GM19372 (cell line): ENCODE measurements around the gene FAM217B.
"Not testable (repeated sequence)": the region's sequence is repeated elsewhere in the genome, so short reads cannot be mapped to it uniquely, and the experiment has no call there.

Source experiments
- ATAC-seq: cut with Tn5 transposase; IDR thresholded peaks from one replicate; pipeline ENCODE4 v1.9.1; 2021; ENCODE audit warnings: mild to moderate bottlenecking, low read depth, moderate library complexity; ENCODE audit not compliant: unreplicated experiment

The FAM217B gene

DNA sequence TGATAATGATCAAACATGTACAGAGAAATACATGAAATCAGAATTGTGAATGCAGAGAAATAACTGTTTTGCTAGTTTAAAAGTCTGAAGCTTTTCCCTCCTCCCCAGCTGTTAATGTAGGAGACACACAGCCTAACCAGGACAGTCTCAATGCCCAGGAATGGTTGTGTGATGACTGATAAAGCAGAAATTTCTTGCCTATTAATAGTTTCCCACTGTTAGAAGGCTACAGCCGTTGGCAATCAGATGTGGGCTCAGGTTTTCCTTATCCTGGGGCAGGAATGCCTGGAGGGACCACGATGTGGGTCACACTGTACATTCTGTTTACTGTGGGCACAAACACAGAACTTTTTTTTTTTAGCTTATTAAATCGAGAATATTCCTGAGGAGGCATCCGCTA, 2.0 kb upstream of the FAM217B start:
- ATAC-seq = no peak

GRCh38 chr20:59938696-59939051, 1.5 kb upstream of the FAM217B start:
- no peak for ATAC-seq

- ATAC-seq = no peak
These were observed 924 bp upstream of the FAM217B start for GRCh38 chr20:59939052-59939878.

- peak; percentile 27 for ATAC-seq
These were observed 385 bp upstream of the FAM217B start for GRCh38 chr20:59939879-59940128.

DNA sequence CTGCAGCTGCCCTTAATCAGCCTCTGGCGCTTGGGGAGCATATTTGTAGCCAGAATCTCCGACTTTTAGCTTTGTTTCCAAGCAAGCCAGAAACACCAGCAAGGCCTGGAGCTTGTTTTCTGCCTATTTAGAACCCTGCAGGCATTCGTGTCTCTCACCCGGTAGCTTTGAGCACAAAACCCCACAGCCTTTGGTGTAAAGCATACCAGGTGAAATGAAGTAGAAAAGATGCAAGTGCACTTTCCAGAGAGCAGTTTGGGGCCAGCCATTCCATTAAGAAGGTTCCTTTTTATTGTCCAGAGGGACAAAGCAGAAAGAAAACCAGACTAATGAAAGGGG, 736 bp downstream of the FAM217B start:
- peak; percentile 5 for ATAC-seq

- no peak for ATAC-seq
These were observed 2.1 kb downstream of the FAM217B start for GRCh38 chr20:59942245-59942644.

DNA sequence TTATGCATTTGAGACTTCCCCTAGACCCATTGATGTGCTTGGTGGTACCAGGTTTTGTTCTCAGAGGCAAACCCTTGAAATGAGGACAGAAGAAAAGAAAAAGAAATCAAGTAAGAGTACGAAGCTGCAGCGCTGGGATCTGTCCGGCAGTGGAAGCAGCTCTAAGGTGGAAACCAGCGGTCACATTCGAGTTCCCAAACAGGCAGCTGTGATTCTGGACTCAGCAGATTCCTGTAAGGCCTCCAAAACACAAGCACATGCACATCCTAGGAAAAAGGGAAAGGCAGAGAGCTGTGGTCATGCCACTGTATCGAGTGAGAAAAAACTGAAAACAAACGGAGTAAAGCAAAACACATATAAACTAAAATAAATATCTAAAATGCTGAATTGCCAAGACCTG, 4.5 kb downstream of the FAM217B start:
- ATAC-seq = no peak

GRCh38 chr20:59945175-59945574, 5.0 kb downstream of the FAM217B start:
- ATAC-seq = no peak

GRCh38 chr20:59945731-59946130, 5.5 kb downstream of the FAM217B start:
- no peak for ATAC-seq

GRCh38 chr20:59947376-59947775, 7.2 kb downstream of the FAM217B start:
- no peak for ATAC-seq

- ATAC-seq = no peak
These were observed 8.0 kb downstream of the FAM217B start for GRCh38 chr20:59948212-59948611.

- ATAC-seq = no peak
These were observed 8.9 kb downstream of the FAM217B start for GRCh38 chr20:59948828-59949720.

DNA sequence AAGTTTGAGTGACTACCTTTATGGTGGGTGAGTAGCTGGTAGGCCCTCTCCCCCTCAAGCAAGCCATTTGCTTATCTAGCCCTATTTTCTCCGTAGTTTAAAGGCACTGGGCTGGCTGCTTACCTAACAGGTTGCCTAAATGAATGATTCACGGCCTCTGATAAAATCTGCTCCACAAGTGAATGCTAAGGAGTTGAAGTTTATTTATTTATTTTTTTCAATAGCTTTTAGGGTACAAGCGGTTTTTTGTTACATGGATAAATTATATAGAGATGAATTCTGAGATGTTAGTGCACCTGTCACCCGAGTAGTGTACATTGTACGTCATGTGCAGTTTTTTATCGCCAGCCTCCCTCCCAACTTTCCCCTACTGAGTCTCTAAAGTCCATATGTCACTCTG, 9.7 kb downstream of the FAM217B start:
- ATAC-seq = no peak

- ATAC-seq = no peak
These were observed 14.5 kb downstream of the FAM217B start for GRCh38 chr20:59954718-59955117.

DNA sequence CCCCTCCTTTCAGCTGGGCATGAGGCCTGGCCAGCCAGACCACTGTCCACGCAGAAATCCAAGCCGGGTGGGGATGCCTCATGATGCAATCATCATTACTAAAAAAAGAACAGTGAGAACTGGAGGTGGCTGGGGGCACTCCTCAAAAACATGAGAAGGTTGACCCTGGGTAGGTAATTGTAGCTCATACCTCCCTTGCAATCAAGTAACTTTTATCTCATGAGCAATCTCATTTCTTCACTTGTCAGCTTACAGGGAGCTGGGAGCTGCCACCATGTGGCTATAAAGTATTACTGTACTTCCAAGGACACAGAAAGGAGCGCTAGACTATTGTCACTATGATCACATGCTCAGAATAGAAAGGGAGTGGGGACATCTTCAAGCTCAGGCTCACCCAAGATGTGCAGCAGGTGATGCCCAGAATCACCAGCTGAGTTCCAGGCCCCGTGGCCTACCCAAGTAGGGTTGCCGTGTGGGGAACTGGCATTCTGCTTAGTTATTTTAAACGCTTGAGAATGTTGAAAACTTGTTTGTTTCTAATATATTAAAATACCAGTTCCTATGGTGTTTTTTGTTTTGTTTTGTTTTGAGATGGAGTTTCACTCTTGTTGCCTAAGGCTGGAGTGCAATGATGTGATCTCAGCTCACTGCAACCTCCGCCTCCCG, 15.1 kb downstream of the FAM217B start:
- no peak for ATAC-seq

- not testable (repeated sequence) for ATAC-seq
These were observed 17.4 kb downstream of the FAM217B start for GRCh38 chr20:59957568-59957967.

DNA sequence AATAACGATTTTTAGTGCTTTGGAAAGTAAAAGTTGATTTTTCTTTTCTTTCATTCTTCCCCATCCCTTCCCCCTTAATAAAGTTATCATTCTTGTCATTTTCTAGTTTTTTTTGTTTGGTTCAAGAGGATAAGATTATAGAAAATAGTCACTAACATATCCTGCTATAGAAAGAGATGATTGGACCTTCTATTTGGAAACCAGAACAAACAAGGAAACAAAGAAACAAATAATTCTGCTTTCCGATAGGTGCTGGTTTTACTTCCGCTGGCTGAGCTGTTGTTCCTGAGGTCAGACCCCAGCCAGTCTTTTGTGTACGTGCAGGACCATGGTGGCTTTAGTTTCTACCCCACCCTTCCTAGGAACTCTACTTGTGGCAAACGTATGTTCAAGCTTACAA, 17.9 kb downstream of the FAM217B start, which contains the start of gene CDH26:
Gene CDH26 (plus strand): TSS at position 301 of the 400 bp plus-strand sequence. CDS start 304 bp downstream, outside the sequence.
- ATAC-seq = no peak

DNA sequence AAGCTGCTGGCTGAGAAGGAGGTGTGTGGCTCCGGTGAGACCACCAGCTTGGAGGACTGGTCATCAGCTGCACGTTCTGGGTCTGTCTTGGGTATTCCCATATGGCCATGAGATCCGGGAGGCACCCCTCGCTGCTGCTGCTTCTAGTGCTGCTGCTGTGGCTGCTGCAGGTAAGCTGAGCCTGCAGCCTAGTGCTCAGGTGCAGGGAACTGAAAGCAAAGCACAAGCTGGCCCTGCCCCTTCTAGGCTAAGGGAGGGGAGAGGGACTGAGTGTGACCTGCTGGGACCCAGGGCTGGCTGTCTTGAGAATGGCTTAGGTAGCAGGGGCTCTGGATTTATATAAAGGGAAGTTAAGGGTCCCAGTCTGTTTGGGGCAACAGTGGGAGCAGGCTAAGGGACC, 18.4 kb downstream of the FAM217B start:
- ATAC-seq = no peak

GRCh38 chr20:59961423-59961822, 21.2 kb downstream of the FAM217B start:
- no peak for ATAC-seq

DNA sequence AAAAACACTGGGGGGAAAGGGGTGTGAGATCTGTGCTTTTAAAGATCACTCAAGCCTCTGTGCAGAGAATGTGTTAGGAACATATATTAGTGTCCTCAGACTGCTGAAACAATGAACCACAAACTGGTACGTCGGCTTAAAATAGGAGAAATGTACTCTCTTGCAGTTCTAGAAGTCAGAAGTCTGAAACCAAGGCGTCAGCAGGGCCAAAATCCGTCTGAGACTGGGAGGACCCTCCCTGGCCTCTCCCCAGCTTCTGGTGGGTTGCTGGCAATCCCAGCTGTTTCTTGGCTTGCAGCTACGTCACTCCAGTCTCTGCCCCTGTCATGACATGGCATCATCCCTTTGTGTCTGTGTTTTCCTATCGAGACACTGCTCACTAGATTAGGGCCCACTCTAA, 22.0 kb downstream of the FAM217B start:
- no peak for ATAC-seq

- ATAC-seq = no peak
These were observed 26.2 kb downstream of the FAM217B start for GRCh38 chr20:59966428-59966827.
